Measurements from ENCODE around the gene NTRK3. TPM values are rescaled to one million over a fixed set of nuclear protein-coding genes. Genes with fewer than 3 reads are reported as not detected.

NTRK3 gene
- total and polyA plus RNA-seq, 2 of the 13 experiments (the other 11 are each of a cell fraction or from before 2014, with no cell fraction given) = not detected

DNA sequence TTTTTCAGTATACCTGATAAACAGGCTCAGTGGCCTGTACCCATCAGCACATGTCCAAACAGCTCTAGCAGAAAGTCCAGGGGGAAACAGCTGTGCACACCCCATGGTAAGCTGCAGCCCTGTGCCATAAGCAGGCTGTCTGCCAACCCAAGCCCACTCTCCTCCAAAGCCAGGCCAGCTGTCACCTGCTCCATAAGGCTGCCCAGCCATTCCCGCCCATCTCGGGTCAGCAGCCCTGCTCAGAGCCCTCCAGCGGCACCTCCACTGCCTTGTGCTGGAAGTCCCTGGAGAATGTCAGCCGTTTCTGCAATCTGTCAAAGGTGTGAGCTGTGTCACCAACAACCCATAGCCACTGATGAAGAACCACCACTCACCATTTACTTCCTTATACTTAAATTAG is 82.0 kb downstream of the NTRK3 start (continued):
- no peak for TF ChIP-seq ZC3H4 (CRISPR knock-in tag; IDR thresholded peaks at IDR 0.05; ENCODE audit: borderline replicate concordance)

DNA sequence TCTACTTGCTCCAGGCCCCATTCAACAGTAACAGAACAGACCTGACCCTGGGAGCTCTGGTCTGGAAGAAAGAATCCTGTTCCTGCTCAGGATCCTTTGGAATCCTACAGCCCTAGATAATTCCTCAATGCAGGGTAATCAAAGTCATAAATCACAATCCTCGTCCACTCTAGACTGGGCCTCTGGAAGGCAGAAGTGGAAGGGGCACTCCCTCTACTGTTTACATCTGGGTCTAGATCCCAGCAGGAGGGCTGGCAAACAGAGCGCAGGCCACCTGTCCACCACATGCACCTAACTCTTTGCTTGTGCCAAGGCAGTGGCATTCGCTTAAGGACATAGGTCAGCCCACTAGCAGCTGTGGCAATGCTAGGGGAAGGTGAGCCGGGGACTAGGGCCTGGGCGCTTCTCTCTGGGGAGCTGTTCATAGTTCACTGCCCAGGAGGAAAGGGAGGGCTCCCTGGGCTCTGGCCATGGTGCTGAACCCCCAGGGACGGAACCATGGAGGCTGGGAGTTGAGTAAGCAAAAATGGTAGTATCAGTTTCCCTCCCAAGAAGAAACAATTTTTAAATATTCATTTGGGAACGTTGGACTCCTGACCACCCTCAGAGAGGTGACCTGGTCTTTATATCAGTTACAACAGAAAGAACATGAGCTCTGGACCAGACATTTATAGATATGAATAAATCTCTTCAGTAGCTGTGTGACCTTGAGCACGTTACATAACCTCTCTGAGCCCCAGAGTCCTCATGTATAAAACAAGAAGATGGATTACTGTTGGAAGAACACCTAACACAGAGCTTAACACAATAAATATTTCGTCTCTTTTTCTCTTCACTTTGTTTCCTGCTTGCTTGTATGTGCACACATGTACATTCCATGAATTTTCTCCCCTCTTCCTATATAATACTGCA is 90.2 kb downstream of the NTRK3 start:
- FAIRE-seq = no peak
- no TSS peak for BruUV-seq (replicated peaks)
- TF ChIP-seq ZNF720 (CRISPR knock-in tag; IDR thresholded peaks at IDR 0.05) = no peak
- TF ChIP-seq ZBTB7A (CRISPR knock-in tag; IDR thresholded peaks at IDR 0.05) = no peak
- no peak for TF ChIP-seq ZNF569 (CRISPR knock-in tag; IDR thresholded peaks at IDR 0.05; ENCODE audit: borderline replicate concordance)
- peak; percentile 54; the same call in 1 of the 2 replicates for TF ChIP-seq HDAC2 (CRISPR knock-in tag; IDR thresholded peaks at IDR 0.05)
- no peak for TF ChIP-seq AGO2 (optimal IDR thresholded peaks at IDR 0.05; ENCODE audit: low read depth, low read length)
- TF ChIP-seq, protein P1, sequence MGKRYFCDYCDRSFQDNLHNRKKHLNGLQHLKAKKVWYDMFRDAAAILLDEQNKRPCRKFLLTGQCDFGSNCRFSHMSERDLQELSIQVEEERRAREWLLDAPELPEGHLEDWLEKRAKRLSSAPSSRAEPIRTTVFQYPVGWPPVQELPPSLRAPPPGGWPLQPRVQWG (CRISPR knock-in tag; IDR thresholded peaks at IDR 0.05; ENCODE audit: borderline replicate concordance, low read depth) = no peak
- TF ChIP-seq NFIB (CRISPR knock-in tag; IDR thresholded peaks at IDR 0.05; ENCODE audit: borderline replicate concordance) = no peak
- TF ChIP-seq MXI1 (IDR thresholded peaks at IDR 0.05; ENCODE audit: borderline replicate concordance, low read depth, low read length) = no peak
- TF ChIP-seq KDM2A (CRISPR knock-in tag; IDR thresholded peaks at IDR 0.05; ENCODE audit: borderline replicate concordance, low read depth) = 0 out of 2 replicates have a peak, but pooled peaks have one; percentile 19
- TF ChIP-seq, protein P2, sequence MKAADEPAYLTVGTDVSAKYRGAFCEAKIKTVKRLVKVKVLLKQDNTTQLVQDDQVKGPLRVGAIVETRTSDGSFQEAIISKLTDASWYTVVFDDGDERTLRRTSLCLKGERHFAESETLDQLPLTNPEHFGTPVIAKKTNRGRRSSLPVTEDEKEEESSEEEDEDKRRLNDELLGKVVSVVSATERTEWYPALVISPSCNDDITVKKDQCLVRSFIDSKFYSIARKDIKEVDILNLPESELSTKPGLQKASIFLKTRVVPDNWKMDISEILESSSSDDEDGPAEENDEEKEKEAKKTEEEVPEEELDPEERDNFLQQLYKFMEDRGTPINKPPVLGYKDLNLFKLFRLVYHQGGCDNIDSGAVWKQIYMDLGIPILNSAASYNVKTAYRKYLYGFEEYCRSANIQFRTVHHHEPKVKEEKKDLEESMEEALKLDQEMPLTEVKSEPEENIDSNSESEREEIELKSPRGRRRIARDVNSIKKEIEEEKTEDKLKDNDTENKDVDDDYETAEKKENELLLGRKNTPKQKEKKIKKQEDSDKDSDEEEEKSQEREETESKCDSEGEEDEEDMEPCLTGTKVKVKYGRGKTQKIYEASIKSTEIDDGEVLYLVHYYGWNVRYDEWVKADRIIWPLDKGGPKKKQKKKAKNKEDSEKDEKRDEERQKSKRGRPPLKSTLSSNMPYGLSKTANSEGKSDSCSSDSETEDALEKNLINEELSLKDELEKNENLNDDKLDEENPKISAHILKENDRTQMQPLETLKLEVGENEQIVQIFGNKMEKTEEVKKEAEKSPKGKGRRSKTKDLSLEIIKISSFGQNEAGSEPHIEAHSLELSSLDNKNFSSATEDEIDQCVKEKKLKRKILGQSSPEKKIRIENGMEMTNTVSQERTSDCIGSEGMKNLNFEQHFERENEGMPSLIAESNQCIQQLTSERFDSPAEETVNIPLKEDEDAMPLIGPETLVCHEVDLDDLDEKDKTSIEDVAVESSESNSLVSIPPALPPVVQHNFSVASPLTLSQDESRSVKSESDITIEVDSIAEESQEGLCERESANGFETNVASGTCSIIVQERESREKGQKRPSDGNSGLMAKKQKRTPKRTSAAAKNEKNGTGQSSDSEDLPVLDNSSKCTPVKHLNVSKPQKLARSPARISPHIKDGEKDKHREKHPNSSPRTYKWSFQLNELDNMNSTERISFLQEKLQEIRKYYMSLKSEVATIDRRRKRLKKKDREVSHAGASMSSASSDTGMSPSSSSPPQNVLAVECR (CRISPR knock-in tag; IDR thresholded peaks at IDR 0.05; ENCODE audit: borderline replicate concordance) = no peak
- TF ChIP-seq ZSCAN25 (CRISPR knock-in tag; IDR thresholded peaks at IDR 0.05) = no peak
- TF ChIP-seq ZNF331 (CRISPR knock-in tag; IDR thresholded peaks at IDR 0.05) = peak; percentile 62; the same call in 1 of the 2 replicates
- TF ChIP-seq TRIM24 (CRISPR knock-in tag; IDR thresholded peaks at IDR 0.05) = no peak
- peak; percentile 85; the same call in 1 of the 2 replicates for TF ChIP-seq TSC22D2 (CRISPR knock-in tag; IDR thresholded peaks at IDR 0.05; ENCODE audit: borderline replicate concordance)
- TF ChIP-seq FOXO1 (CRISPR knock-in tag; IDR thresholded peaks at IDR 0.05) = no peak
- TF ChIP-seq, protein P3, sequence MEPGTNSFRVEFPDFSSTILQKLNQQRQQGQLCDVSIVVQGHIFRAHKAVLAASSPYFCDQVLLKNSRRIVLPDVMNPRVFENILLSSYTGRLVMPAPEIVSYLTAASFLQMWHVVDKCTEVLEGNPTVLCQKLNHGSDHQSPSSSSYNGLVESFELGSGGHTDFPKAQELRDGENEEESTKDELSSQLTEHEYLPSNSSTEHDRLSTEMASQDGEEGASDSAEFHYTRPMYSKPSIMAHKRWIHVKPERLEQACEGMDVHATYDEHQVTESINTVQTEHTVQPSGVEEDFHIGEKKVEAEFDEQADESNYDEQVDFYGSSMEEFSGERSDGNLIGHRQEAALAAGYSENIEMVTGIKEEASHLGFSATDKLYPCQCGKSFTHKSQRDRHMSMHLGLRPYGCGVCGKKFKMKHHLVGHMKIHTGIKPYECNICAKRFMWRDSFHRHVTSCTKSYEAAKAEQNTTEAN (CRISPR knock-in tag; conservative IDR thresholded peaks at IDR 0.05) = no peak

More for the DNA sequence above, 90.2 kb downstream of the NTRK3 start:
- POLR2A ChIA-PET = no interaction called here
- in situ Hi-C loops (cut with HindIII; ENCODE audit: extremely low pct_ligation_motif_present, low pct_unique_long_range_greater_than_20kb) (no loop called here), intact Hi-C loops (cut with micrococcal nuclease; ENCODE audit: unreplicated experiment) (no loop called here)
- no peaks in the 10 kb centered on the region for H3K27me3 ChIP-seq (ENCODE audit: control insufficient read depth in 1 of 2, insufficient read depth in 2 of 2, low read length in 2 of 2)
- 13% methylated on average over 9 of the region's 9 CpGs for WGBS (ENCODE audit: low lambda C conversion rate)
- H3K9me3 ChIP-seq (ENCODE audit: low read length) = no peaks in the 10 kb centered on the region
- no peak overlapping the region for H3K4me3 ChIP-seq (replicated peaks in 1 of 3; ENCODE audit: insufficient read depth in 1 of 3, low read depth in 2 of 3, low read length in 3 of 3)
- peak; percentile 92 for ATAC-seq
- H3K4me2 ChIP-seq (ENCODE audit: low read depth, low read length) = no peak overlapping the region
- CTCF ChIA-PET (ENCODE audit: low intra/inter-chr PET ratio, low total read pairs) = no interaction called here
- H3K27ac ChIP-seq (ENCODE audit: extremely low read length, insufficient read depth, low read length) = no peak overlapping the region
- H2AFZ ChIP-seq (ENCODE audit: low read length) = no peak overlapping the region
- H4K20me1 ChIP-seq (ENCODE audit: insufficient read depth, low read length) = no peaks in the 10 kb centered on the region
- H3K79me2 ChIP-seq (ENCODE audit: insufficient read depth, low read length) = no peaks in the 10 kb centered on the region
- no peaks in the 10 kb centered on the region for H3K36me3 ChIP-seq (replicated peaks in 1 of 2; ENCODE audit: control insufficient read depth in 1 of 2, insufficient read depth in 2 of 2, low read length in 2 of 2)
- no peak overlapping the region for H3K9ac ChIP-seq (ENCODE audit: insufficient read depth, low read depth, low read length)
- peak; percentile 10 for DNase-seq (ENCODE audit: low spot score)
- no peaks in the 10 kb centered on the region for H3K4me1 ChIP-seq (ENCODE audit: insufficient read depth, low read length)
